Heart left ventricle (tissue), 13 donors: ENCODE measurements around the gene CACNA1F.

ENCODE experiments used
- POLR2A ChIP-seq, 2 donors: fragments of 450-650 bp; IDR thresholded peaks; one replicate each; pipeline ENCODE4 v1.6.1; 2017; ENCODE audit warnings: antibody characterized with exemption in 2 of 2, mild to moderate bottlenecking in 2 of 2, moderate library complexity in 2 of 2
- TF ChIP-seq, protein P1 (sequence below), 12 donors: fragments of 200-600 bp; sonication (generic) in 4 of 12; IDR thresholded peaks; one replicate each; pipeline versions ENCODE4 v1.5.0 to v1.8.0; 2018 to 2022; ENCODE audit warnings: antibody characterized with exemption in 12 of 12, mild to moderate bottlenecking in 5 of 12
- donor health status: ischemic (EF 13 %, LVEDD 7.1; RV severe dilation, severe dysfunction).
- donor health status: DM: no; HTN: yes; CAD: no.
- donor health status: DM: no; HTN: no; CAD: no.
- donor health status: ischemic (EF 25% LVEDD 6.9; RV normal size, moderate dysfunction).
- donor health status: ischemic (EF 25% LVEDD 5.7; RV mildly dilated, moderate dysfunction).
- donor health status: ischemic (EF 35%, LVEDD 5.7; RV mildly dilated, moderate dysfunction).
- donor health status: nonischemic (EF 11% LVEDD 7.7; RV severe dilation, severe dysfunction).
- donor health status: DM: yes; HTN: yes; CAD: no.
- donor health status: PGD.
- donor health status: ischemic (EF 29% LVEDD 5.4; RV normal size, mild dysfunction).
- donor health status: nonischemic (EF 23%, LVEDD 6.1; RV moderate dilation, normal function).

GRCh38 chrX:49174723-49175122 lies 58.4 kb downstream of the CACNA1F start:
- TF ChIP-seq, protein P1, sequence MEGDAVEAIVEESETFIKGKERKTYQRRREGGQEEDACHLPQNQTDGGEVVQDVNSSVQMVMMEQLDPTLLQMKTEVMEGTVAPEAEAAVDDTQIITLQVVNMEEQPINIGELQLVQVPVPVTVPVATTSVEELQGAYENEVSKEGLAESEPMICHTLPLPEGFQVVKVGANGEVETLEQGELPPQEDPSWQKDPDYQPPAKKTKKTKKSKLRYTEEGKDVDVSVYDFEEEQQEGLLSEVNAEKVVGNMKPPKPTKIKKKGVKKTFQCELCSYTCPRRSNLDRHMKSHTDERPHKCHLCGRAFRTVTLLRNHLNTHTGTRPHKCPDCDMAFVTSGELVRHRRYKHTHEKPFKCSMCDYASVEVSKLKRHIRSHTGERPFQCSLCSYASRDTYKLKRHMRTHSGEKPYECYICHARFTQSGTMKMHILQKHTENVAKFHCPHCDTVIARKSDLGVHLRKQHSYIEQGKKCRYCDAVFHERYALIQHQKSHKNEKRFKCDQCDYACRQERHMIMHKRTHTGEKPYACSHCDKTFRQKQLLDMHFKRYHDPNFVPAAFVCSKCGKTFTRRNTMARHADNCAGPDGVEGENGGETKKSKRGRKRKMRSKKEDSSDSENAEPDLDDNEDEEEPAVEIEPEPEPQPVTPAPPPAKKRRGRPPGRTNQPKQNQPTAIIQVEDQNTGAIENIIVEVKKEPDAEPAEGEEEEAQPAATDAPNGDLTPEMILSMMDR (IDR thresholded peaks at IDR 0.05): no peak
- TF ChIP-seq POLR2A (IDR thresholded peaks at IDR 0.05): no peak
